Mesendoderm (in vitro differentiated cells): ENCODE measurements around the gene CD81.

ENCODE experiments used
- DNase-seq: peaks from one replicate; pipeline ENCODE4 v3.0.0; 2013
- H2AK5ac ChIP-seq: 2 replicates; pipeline ENCODE4 v1.6.1; 2013; ENCODE audit warnings: low read length, inconsistent platforms
- H2BK120ac ChIP-seq: 2 replicates; pipeline ENCODE4 v1.6.1; 2013; ENCODE audit warnings: low read depth, mild to moderate bottlenecking, low read length, moderate library complexity, mixed read lengths
- H2BK15ac ChIP-seq: replicated peaks from 2 replicates; pipeline ENCODE4 v1.6.1; 2013; ENCODE audit warnings: low read depth, mild to moderate bottlenecking, moderate library complexity
- H2BK5ac ChIP-seq: 2 replicates; pipeline ENCODE4 v1.6.1; 2013; ENCODE audit warnings: low read length, inconsistent platforms
- H3K18ac ChIP-seq: 2 replicates; pipeline ENCODE4 v1.6.1; 2013; ENCODE audit warnings: mild to moderate bottlenecking, low read length, mixed read lengths
- H3K23ac ChIP-seq: one replicate; pipeline ENCODE4 v1.6.1; 2013; ENCODE audit warnings: low read length
- H3K27ac ChIP-seq: 2 replicates; pipeline ENCODE4 v1.5.1; 2013; ENCODE audit warnings: low read depth, mild to moderate bottlenecking, inconsistent platforms, low read length, moderate library complexity
- H3K27me3 ChIP-seq: 2 replicates; pipeline ENCODE4 v1.6.1; 2013; ENCODE audit warnings: low read length, control low read depth, mild to moderate bottlenecking, inconsistent platforms; ENCODE audit not compliant: insufficient read depth, poor library complexity
- H3K36me3 ChIP-seq: 2 replicates; pipeline ENCODE4 v1.6.1; 2013; ENCODE audit warnings: low read length, inconsistent platforms; ENCODE audit not compliant: control insufficient read depth, insufficient read depth
- H3K4ac ChIP-seq: one replicate; pipeline ENCODE4 v1.6.1; 2013; ENCODE audit warnings: low read depth, mild to moderate bottlenecking, low read length, moderate library complexity
- H3K4me1 ChIP-seq: 2 replicates; pipeline ENCODE4 v1.6.1; 2013; ENCODE audit warnings: low read depth, low read length, inconsistent platforms; ENCODE audit not compliant: control insufficient read depth
- H3K4me2 ChIP-seq: 2 replicates; pipeline ENCODE4 v1.6.1; 2013; ENCODE audit warnings: low read length
- H3K4me3 ChIP-seq: 2 replicates; pipeline ENCODE4 v1.5.1; 2013; ENCODE audit warnings: mild to moderate bottlenecking, low read length
- H3K56ac ChIP-seq: one replicate; pipeline ENCODE4 v1.6.1; 2013; ENCODE audit warnings: low read length
- H3K79me1 ChIP-seq: 2 replicates; pipeline ENCODE4 v1.6.1; 2013; ENCODE audit warnings: low read length, inconsistent platforms
- H3K79me2 ChIP-seq: 2 replicates; pipeline ENCODE4 v1.6.1; 2013; ENCODE audit warnings: mild to moderate bottlenecking, low read length; ENCODE audit not compliant: control insufficient read depth, insufficient read depth
- H3K9ac ChIP-seq: 2 replicates; pipeline ENCODE4 v1.6.1; 2013; ENCODE audit warnings: low read length, inconsistent platforms
- H4K5ac ChIP-seq: one replicate; pipeline ENCODE4 v1.6.1; 2013; ENCODE audit warnings: low read length
- H4K8ac ChIP-seq: one replicate; pipeline ENCODE4 v1.6.1; 2013; ENCODE audit warnings: low read depth, mild to moderate bottlenecking, control low read depth, low read length, moderate library complexity
- WGBS: extraction: QIAGEN DNeasy Blood & Tissue Kit; methylation state at CpG from one replicate; pipeline ENCODE4 v1.1.7; 2013; ENCODE audit warnings: low lambda C conversion rate, missing lambda C conversion rate; ENCODE audit not compliant: insufficient coverage; ENCODE audit errors: extremely low coverage; 5-methylcytosine and 5-hydroxymethylcytosine counted together

Gene CD81

GRCh38 chr11:2418693-2419360 lies 41.7 kb downstream of the CD81 start:
- Histone ChIP-seq H3K56ac (no peak overlapping the region), H2BK5ac (no peak overlapping the region), H4K8ac (no peak overlapping the region), H2BK120ac (no peak overlapping the region), H3K79me2 (no peaks in the 10 kb centered on the region), H3K9ac (no peak overlapping the region), H3K79me1 (no peaks in the 10 kb centered on the region), H3K27ac (no peak overlapping the region), H2BK15ac (no peak overlapping the region), H3K4me2 (no peak overlapping the region), H3K4me1 (no peaks in the 10 kb centered on the region), H4K5ac (no peak overlapping the region), H3K23ac (no peak overlapping the region), H3K4ac (no peak overlapping the region), H3K18ac (no peak overlapping the region), H3K36me3 (no peaks in the 10 kb centered on the region), H3K4me3 (no peak overlapping the region), H2AK5ac (no peak overlapping the region), H3K27me3 (no peaks in the 10 kb centered on the region)
- no peak for DNase-seq
- WGBS, result no CpG with 5 or more reads among the region's 21 CpGs

GRCh38 chr11:2419638-2420501 lies 42.8 kb downstream of the CD81 start:
- H3K18ac ChIP-seq, result no peak overlapping the region
- no peaks in the 10 kb centered on the region for H3K4me1 ChIP-seq
- no CpG with 5 or more reads among the region's 36 CpGs for WGBS
- no peak overlapping the region for H2BK5ac ChIP-seq
- H3K79me1 ChIP-seq, result no peaks in the 10 kb centered on the region
- H3K56ac ChIP-seq, result peak overlapping the region; percentile 76
- no peak overlapping the region for H3K9ac ChIP-seq
- no peaks in the 10 kb centered on the region for H3K36me3 ChIP-seq
- DNase-seq, result peak; percentile 67
- no peak overlapping the region for H2AK5ac ChIP-seq
- no peak overlapping the region for H2BK15ac ChIP-seq
- H3K27me3 ChIP-seq, result no peaks in the 10 kb centered on the region
- H3K23ac ChIP-seq, result no peak overlapping the region
- H3K4me2 ChIP-seq, result no peak overlapping the region
- H3K4ac ChIP-seq, result no peak overlapping the region
- H4K5ac ChIP-seq, result no peak overlapping the region
- no peaks in the 10 kb centered on the region for H3K79me2 ChIP-seq
- H2BK120ac ChIP-seq, result no peak overlapping the region
- H3K4me3 ChIP-seq, result no peak overlapping the region
- H4K8ac ChIP-seq, result no peak overlapping the region
- H3K27ac ChIP-seq, result no peak overlapping the region

DNA sequence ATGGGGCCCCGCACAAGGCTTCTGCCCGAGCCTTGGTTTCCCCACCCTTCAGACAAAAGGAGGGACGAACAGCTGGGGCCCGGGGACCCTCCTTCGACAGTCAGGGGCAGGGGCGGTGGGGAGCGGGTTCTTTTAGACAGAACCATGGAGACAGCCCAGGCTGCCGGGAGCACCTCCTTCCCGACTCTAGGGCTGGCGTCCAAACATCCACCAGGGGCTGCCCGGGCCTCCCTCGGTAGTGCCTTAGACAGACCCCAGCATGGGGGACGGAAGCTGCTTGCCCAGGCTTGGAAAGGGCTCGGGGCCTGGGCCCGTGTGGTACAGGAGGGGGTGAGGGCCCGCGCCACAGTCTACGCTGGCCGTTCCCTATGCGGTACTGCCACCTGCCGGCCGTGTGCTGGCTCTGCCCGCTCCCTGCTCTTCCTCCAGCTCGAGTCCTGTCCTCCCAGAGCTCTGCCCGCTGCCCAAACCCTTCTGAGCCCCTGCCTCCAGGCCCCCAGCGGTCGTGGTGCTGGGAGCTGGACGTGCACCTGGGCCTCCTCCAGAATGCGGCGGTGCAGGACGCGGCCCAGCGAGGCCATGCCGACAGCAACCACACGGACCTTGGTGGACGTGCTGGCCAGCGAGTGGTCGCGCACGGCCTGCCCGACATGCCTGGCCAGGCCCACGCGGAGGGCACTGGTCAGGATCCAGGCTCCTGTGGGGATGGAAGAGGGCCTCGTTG lies 43.6 kb downstream of the CD81 start:
- no peak overlapping the region for H3K4me2 ChIP-seq
- no peaks in the 10 kb centered on the region for H3K79me2 ChIP-seq
- H3K56ac ChIP-seq, result peak overlapping the region; percentile 70
- no peaks in the 10 kb centered on the region for H3K4me1 ChIP-seq
- no peak overlapping the region for H2AK5ac ChIP-seq
- no peaks in the 10 kb centered on the region for H3K27me3 ChIP-seq
- H3K23ac ChIP-seq, result no peak overlapping the region
- whole genome bisulfite sequencing, result no CpG with 5 or more reads among the region's 44 CpGs
- H3K79me1 ChIP-seq, result no peaks in the 10 kb centered on the region
- no peak overlapping the region for H2BK5ac ChIP-seq
- no peak overlapping the region for H3K9ac ChIP-seq
- H4K5ac ChIP-seq, result no peak overlapping the region
- no peak overlapping the region for H2BK15ac ChIP-seq
- H3K27ac ChIP-seq, result no peak overlapping the region
- no peak overlapping the region for H3K4ac ChIP-seq
- H3K4me3 ChIP-seq, result no peak overlapping the region
- H3K36me3 ChIP-seq, result no peaks in the 10 kb centered on the region
- no peak overlapping the region for H3K18ac ChIP-seq
- no peak overlapping the region for H4K8ac ChIP-seq
- no peak overlapping the region for H2BK120ac ChIP-seq
- DNase-seq, result peak; percentile 81

GRCh38 chr11:2421226-2421994 lies 44.3 kb downstream of the CD81 start:
- Histone ChIP-seq H3K23ac (no peak overlapping the region), H2AK5ac (no peak overlapping the region), H3K4ac (no peak overlapping the region), H3K27ac (no peak overlapping the region), H3K4me1 (no peaks in the 10 kb centered on the region), H4K5ac (no peak overlapping the region), H3K27me3 (no peaks in the 10 kb centered on the region), H3K56ac (no peak overlapping the region), H3K18ac (no peak overlapping the region), H3K36me3 (no peaks in the 10 kb centered on the region), H3K9ac (no peak overlapping the region), H2BK5ac (no peak overlapping the region), H4K8ac (no peak overlapping the region), H2BK15ac (no peak overlapping the region), H3K4me2 (no peak overlapping the region), H3K4me3 (no peak overlapping the region), H3K79me1 (no peaks in the 10 kb centered on the region), H2BK120ac (no peak overlapping the region), H3K79me2 (no peaks in the 10 kb centered on the region)
- DNase-seq, result no peak
- no CpG with 5 or more reads among the region's 19 CpGs for WGBS

GRCh38 chr11:2421996-2422395 lies 44.9 kb downstream of the CD81 start:
- no peak overlapping the region for H3K18ac ChIP-seq
- no peak overlapping the region for H2BK15ac ChIP-seq
- no peak overlapping the region for H4K5ac ChIP-seq
- no peak overlapping the region for H4K8ac ChIP-seq
- no peaks in the 10 kb centered on the region for H3K36me3 ChIP-seq
- H3K79me2 ChIP-seq, result no peaks in the 10 kb centered on the region
- WGBS, result no CpG with 5 or more reads among the region's 17 CpGs
- H3K27me3 ChIP-seq, result no peaks in the 10 kb centered on the region
- H3K23ac ChIP-seq, result no peak overlapping the region
- H2BK5ac ChIP-seq, result no peak overlapping the region
- no peak overlapping the region for H2AK5ac ChIP-seq
- no peak overlapping the region for H3K27ac ChIP-seq
- H2BK120ac ChIP-seq, result no peak overlapping the region
- H3K79me1 ChIP-seq, result no peaks in the 10 kb centered on the region
- H3K9ac ChIP-seq, result no peak overlapping the region
- H3K56ac ChIP-seq, result no peak overlapping the region
- no peaks in the 10 kb centered on the region for H3K4me1 ChIP-seq
- no peak overlapping the region for H3K4ac ChIP-seq
- H3K4me3 ChIP-seq, result no peak overlapping the region
- H3K4me2 ChIP-seq, result no peak overlapping the region
- DNase-seq, result no peak
